ENCODE data around the gene CPNE4. TPM values are rescaled to one million over a fixed set of nuclear protein-coding genes. Genes with fewer than 3 reads are reported as not detected.

The CPNE4 gene
- total and polyA plus RNA-seq, 7 experiments from 2014 or later, result not detected

DNA sequence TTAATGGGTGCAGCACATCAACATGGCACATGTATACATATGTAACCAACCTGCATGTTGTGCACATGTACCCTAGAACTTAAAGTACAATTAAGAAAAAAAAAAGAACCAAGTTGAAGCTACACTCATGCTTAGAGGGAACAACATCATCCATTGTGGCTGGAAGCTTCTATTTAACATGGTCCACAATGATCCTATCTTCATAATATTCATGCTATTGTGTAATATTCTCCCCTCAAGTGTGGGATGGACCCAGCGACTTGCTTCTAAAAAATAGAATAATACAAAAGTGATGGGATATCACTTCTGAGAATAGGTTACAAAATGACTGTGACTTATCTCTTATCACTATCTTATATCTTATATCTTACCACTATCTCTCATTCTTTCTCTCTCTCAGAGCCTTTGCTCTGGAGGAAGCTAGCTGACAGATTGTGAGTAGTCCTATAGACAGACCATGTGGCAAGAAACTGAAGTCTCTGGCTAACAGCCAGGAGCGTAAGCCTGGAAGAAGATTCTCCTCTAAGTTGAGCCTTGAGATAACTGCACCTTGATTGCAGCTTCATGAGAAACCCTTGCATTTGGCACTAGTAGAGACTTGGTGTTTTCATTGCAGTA, 333.6 kb downstream of the CPNE4 start:
- H3K4me1 ChIP-seq (ENCODE audit: control insufficient read depth in 2 of 2, insufficient read depth in 2 of 2, low read length in 2 of 2), result no peaks in the 10 kb centered on the region
- intact Hi-C loops (cut with micrococcal nuclease), result no loop called here
- H3K27me3 ChIP-seq (ENCODE audit: control insufficient read depth in 2 of 2, insufficient read depth in 2 of 2, low read length in 2 of 2), result no peaks in the 10 kb centered on the region
- Mint-ChIP-seq H3K27ac (no peak overlapping the region), H3K4me3 (no peak overlapping the region), H3K9me3 (peaks cover 0 to 11% (median 0%) of the 10 kb centered on the region in 11 donors), H3K36me3 (no peaks in the 10 kb centered on the region), H3K27me3 (peaks cover 0 to 7% (median 5%) of the 10 kb centered on the region in 5 donors), H3K4me1 (no peaks in the 10 kb centered on the region)
- ChIA-PET CTCF (no interaction called here), POLR2A (no interaction called here)
- no peaks in the 10 kb centered on the region for H3K9me3 ChIP-seq (ENCODE audit: control insufficient read depth in 2 of 3, low read length in 3 of 3)
- H3K4me3 ChIP-seq (ENCODE audit: low read length), result no peak overlapping the region
- no peak for ATAC-seq
- no peak overlapping the region for H3K27ac ChIP-seq (ENCODE audit: low read depth, low read length)
- H3K36me3 ChIP-seq (ENCODE audit: control insufficient read depth in 2 of 3, insufficient read depth in 3 of 3, low read length in 3 of 3), result no peaks in the 10 kb centered on the region
- DNase-seq, result no peak

DNA sequence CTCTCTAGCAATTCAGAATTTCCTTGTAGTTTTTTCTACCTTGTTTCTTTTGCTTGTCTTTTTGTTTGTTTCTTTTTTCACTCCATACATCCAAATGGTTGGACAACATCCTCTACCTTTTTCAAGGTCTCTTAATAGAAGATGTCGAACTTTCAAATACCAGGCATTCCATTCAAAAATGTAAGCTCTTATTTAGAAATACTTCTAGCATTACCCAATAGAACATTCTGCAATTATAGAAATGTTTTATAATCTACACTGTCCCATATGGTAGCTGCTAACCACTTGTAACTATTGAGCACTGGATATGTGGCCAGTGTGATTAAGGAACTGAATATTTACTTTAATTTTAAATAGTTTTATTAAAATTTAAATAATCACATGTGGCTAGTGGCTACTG, 335.8 kb downstream of the CPNE4 start:
- Histone ChIP-seq H3K9me3 (ENCODE audit: control insufficient read depth in 2 of 3, low read length in 3 of 3) (no peaks in the 10 kb centered on the region), H3K27ac (ENCODE audit: low read depth, low read length) (no peak overlapping the region), H3K27me3 (ENCODE audit: control insufficient read depth in 2 of 2, insufficient read depth in 2 of 2, low read length in 2 of 2) (no peaks in the 10 kb centered on the region), H3K4me3 (ENCODE audit: low read length) (no peak overlapping the region), H3K36me3 (ENCODE audit: control insufficient read depth in 2 of 3, insufficient read depth in 3 of 3, low read length in 3 of 3) (no peaks in the 10 kb centered on the region), H3K4me1 (ENCODE audit: control insufficient read depth in 2 of 2, insufficient read depth in 2 of 2, low read length in 2 of 2) (no peaks in the 10 kb centered on the region)
- ChIA-PET CTCF (no interaction called here), POLR2A (no interaction called here)
- H3K27ac Mint-ChIP-seq, result no peak overlapping the region
- H3K4me1 Mint-ChIP-seq, result no peaks in the 10 kb centered on the region
- H3K36me3 Mint-ChIP-seq, result no peaks in the 10 kb centered on the region
- ATAC-seq (no peak), DNase-seq (no peak)
- intact Hi-C loops (cut with micrococcal nuclease), result no loop called here
- H3K4me3 Mint-ChIP-seq, result no peak overlapping the region
- H3K9me3 Mint-ChIP-seq, result peaks cover 0 to 11% (median 0%) of the 10 kb centered on the region in 11 donors
- peaks cover 2 to 15% (median 10%) of the 10 kb centered on the region in 5 donors for H3K27me3 Mint-ChIP-seq

DNA sequence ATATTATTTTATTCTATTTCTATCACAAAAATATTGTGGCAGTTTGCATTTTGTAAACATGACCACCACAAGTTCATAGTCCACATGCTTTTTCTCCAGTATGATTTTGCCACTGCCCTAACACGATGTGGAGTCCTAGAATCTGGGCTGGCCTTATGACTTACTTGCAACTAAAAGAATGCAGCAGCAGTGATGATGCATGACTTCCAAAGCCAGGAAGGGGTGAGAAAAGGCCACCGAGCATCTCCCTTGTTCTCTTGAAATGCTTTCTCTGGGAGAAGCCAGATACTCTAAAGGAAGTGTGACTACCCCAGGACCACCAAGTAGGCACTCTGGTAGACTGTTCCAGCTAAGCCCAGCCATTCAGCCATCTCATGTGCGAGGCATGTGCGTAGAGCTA, 340.4 kb downstream of the CPNE4 start:
- no peak overlapping the region for H3K27ac Mint-ChIP-seq
- intact Hi-C loops (cut with micrococcal nuclease), result no loop called here
- H3K9me3 ChIP-seq (ENCODE audit: control insufficient read depth in 2 of 3, low read length in 3 of 3), result no peaks in the 10 kb centered on the region
- H3K4me3 Mint-ChIP-seq, result no peak overlapping the region
- H3K36me3 ChIP-seq (ENCODE audit: control insufficient read depth in 2 of 3, insufficient read depth in 3 of 3, low read length in 3 of 3), result no peaks in the 10 kb centered on the region
- no peaks in the 10 kb centered on the region for H3K27me3 ChIP-seq (ENCODE audit: control insufficient read depth in 2 of 2, insufficient read depth in 2 of 2, low read length in 2 of 2)
- H3K9me3 Mint-ChIP-seq, result peaks cover 0 to 6% (median 0%) of the 10 kb centered on the region in 11 donors
- no peak for DNase-seq
- ATAC-seq, result no peak
- H3K36me3 Mint-ChIP-seq, result no peaks in the 10 kb centered on the region
- H3K4me1 Mint-ChIP-seq, result no peaks in the 10 kb centered on the region
- POLR2A ChIA-PET, result no interaction called here
- H3K4me1 ChIP-seq (ENCODE audit: control insufficient read depth in 2 of 2, insufficient read depth in 2 of 2, low read length in 2 of 2), result no peaks in the 10 kb centered on the region
- H3K27ac ChIP-seq (ENCODE audit: low read depth, low read length), result no peak overlapping the region
- peaks cover 5 to 21% (median 16%) of the 10 kb centered on the region in 5 donors for H3K27me3 Mint-ChIP-seq
- CTCF ChIA-PET, result no interaction called here
- no peak overlapping the region for H3K4me3 ChIP-seq (ENCODE audit: low read length)

DNA sequence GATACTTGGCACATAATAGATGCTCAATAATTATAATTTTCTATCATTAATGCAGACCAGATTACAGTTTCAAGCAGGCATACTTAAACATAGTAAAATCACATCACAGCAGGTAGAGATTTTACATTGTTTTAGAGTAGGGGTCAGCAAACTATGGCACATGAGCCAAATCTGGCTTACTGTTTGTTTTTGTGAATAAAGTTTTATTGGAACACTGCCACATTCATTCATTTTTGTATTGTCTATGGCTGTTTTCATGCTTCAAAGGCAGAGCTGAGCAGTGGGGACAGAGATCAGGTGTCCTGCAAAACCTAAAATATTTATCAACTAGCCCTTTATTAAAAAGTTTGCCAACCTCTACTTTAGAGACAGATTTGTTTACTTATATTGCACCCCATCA, 342.5 kb downstream of the CPNE4 start:
- no peaks in the 10 kb centered on the region for H3K4me1 ChIP-seq (ENCODE audit: control insufficient read depth in 2 of 2, insufficient read depth in 2 of 2, low read length in 2 of 2)

DNA sequence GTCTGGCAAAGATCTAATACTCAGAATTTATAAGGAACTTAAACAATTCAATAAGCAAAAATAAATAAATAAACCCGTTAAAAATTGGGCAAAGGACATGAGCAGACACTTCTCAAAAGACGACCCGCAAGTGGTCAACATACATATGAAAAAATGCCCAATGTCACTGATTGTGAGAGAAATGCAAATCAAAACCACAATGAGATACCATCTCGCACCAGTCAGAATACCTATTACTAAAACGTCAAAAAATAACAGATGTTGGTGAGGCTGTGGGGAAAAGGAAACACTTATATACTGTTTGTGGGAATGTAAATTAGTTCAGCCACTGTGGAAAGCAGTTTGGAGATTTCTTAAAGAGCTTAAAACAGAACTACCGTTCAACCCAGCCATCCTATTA, 344.0 kb downstream of the CPNE4 start:
- intact Hi-C loops (cut with micrococcal nuclease), result no loop called here
- Mint-ChIP-seq H3K27ac (no peak overlapping the region), H3K27me3 (peaks cover 2 to 39% (median 32%) of the 10 kb centered on the region in 5 donors), H3K9me3 (peaks cover 0 to 6% (median 0%) of the 10 kb centered on the region in 11 donors), H3K4me1 (no peaks in the 10 kb centered on the region), H3K4me3 (no peak overlapping the region), H3K36me3 (peaks cover 0 to 4% (median 0%) of the 10 kb centered on the region in 5 donors)
- no peak overlapping the region for H3K27ac ChIP-seq (ENCODE audit: low read depth, low read length)
- H3K4me3 ChIP-seq (ENCODE audit: low read length), result no peak overlapping the region
- ATAC-seq (no peak), DNase-seq (no peak)
- H3K27me3 ChIP-seq (ENCODE audit: control insufficient read depth in 2 of 2, insufficient read depth in 2 of 2, low read length in 2 of 2), result no peaks in the 10 kb centered on the region
- ChIA-PET CTCF (no interaction called here), POLR2A (no interaction called here)
- no peaks in the 10 kb centered on the region for H3K36me3 ChIP-seq (ENCODE audit: control insufficient read depth in 2 of 3, insufficient read depth in 3 of 3, low read length in 3 of 3)
- H3K9me3 ChIP-seq (ENCODE audit: control insufficient read depth in 2 of 3, low read length in 3 of 3), result no peaks in the 10 kb centered on the region
- no peaks in the 10 kb centered on the region for H3K4me1 ChIP-seq (ENCODE audit: control insufficient read depth in 2 of 2, insufficient read depth in 2 of 2, low read length in 2 of 2)

More for the DNA sequence above, 342.5 kb downstream of the CPNE4 start:
- H3K9me3 Mint-ChIP-seq, result peaks cover 0 to 6% (median 0%) of the 10 kb centered on the region in 11 donors
- H3K27ac ChIP-seq (ENCODE audit: low read depth, low read length), result no peak overlapping the region
- no peak overlapping the region for H3K4me3 ChIP-seq (ENCODE audit: low read length)
- no peak for DNase-seq
- H3K9me3 ChIP-seq (ENCODE audit: control insufficient read depth in 2 of 3, low read length in 3 of 3), result no peaks in the 10 kb centered on the region
- H3K4me1 Mint-ChIP-seq, result no peaks in the 10 kb centered on the region
- no peaks in the 10 kb centered on the region for H3K27me3 ChIP-seq (ENCODE audit: control insufficient read depth in 2 of 2, insufficient read depth in 2 of 2, low read length in 2 of 2)
- H3K4me3 Mint-ChIP-seq, result no peak overlapping the region
- H3K36me3 Mint-ChIP-seq, result no peaks in the 10 kb centered on the region
- H3K27me3 Mint-ChIP-seq, result peaks cover 5 to 35% (median 24%) of the 10 kb centered on the region in 5 donors
- no peak for ATAC-seq
- CTCF ChIA-PET, result interaction anchor here (0.7 kb wide), 1 partner anchor 60 kb away, joined by 3 read pairs; no protein-coding TSS in a partner anchor
- POLR2A ChIA-PET, result no interaction called here
- H3K27ac Mint-ChIP-seq, result no peak overlapping the region
- intact Hi-C loops (cut with micrococcal nuclease), result no loop called here
- no peaks in the 10 kb centered on the region for H3K36me3 ChIP-seq (ENCODE audit: control insufficient read depth in 2 of 3, insufficient read depth in 3 of 3, low read length in 3 of 3)

DNA sequence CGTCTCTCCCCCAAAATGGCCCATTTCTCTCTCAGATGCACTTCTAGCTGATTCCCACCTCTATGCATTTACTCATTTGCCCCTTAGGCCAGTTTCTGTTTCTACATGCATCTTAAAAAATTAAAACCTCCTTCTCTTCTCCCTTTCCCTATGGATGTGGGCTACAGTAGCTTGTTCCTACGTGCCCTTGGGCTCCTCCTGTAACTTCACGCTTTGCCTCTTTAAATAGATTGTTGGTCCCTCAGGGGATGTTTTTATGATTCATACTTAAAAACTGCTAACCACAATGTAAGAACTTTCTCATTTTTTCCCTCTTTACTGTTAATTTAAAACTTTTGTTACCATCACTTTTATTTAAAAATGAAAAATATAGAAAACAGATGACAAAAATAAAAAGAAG, 346.4 kb downstream of the CPNE4 start:
- Histone ChIP-seq H3K36me3 (ENCODE audit: control insufficient read depth in 2 of 3, insufficient read depth in 3 of 3, low read length in 3 of 3) (no peaks in the 10 kb centered on the region), H3K27me3 (ENCODE audit: control insufficient read depth in 2 of 2, insufficient read depth in 2 of 2, low read length in 2 of 2) (no peaks in the 10 kb centered on the region), H3K4me3 (ENCODE audit: low read length) (no peak overlapping the region), H3K4me1 (ENCODE audit: control insufficient read depth in 2 of 2, insufficient read depth in 2 of 2, low read length in 2 of 2) (no peaks in the 10 kb centered on the region), H3K9me3 (ENCODE audit: control insufficient read depth in 2 of 3, low read length in 3 of 3) (no peaks in the 10 kb centered on the region), H3K27ac (ENCODE audit: low read depth, low read length) (no peak overlapping the region)
- POLR2A ChIA-PET, result no interaction called here
- H3K36me3 Mint-ChIP-seq, result peaks cover 0 to 4% (median 0%) of the 10 kb centered on the region in 5 donors
- DNase-seq (no peak), ATAC-seq (no peak)
- H3K9me3 Mint-ChIP-seq, result peaks cover 0 to 11% (median 0%) of the 10 kb centered on the region in 11 donors
- H3K27ac Mint-ChIP-seq, result no peak overlapping the region
- H3K4me3 Mint-ChIP-seq, result no peak overlapping the region
- CTCF ChIA-PET, result no interaction called here
- no peaks in the 10 kb centered on the region for H3K4me1 Mint-ChIP-seq
- H3K27me3 Mint-ChIP-seq, result peaks cover 2 to 43% (median 27%) of the 10 kb centered on the region in 5 donors
- intact Hi-C loops (cut with micrococcal nuclease), result no loop called here

DNA sequence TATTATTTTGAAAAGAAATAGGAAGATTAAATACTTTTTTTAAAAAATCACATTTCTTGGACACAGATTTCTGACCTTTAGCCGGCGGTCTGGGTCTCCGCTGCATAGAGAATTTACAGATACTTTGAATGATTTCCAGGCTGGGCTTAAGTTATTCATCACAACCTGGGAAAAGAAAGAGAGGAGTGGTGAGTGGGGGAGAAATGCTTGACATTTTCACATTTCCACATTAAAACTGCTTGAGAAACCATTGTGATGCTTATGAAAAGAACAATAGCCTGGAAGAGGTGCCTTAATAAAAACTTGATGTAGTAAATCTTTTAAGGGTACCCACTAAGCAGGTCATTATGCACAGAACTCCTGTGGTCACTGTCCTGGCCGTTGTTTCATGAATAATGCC, 365.2 kb downstream of the CPNE4 start:
- DNase-seq, result no peak
- no peak overlapping the region for H3K4me3 Mint-ChIP-seq
- ATAC-seq, result no peak
- H3K27ac ChIP-seq (ENCODE audit: low read depth, low read length), result no peak overlapping the region
- no peaks in the 10 kb centered on the region for H3K36me3 Mint-ChIP-seq
- no peak overlapping the region for H3K4me3 ChIP-seq (ENCODE audit: low read length)
- no peaks in the 10 kb centered on the region for H3K36me3 ChIP-seq (ENCODE audit: control insufficient read depth in 2 of 3, insufficient read depth in 3 of 3, low read length in 3 of 3)
- CTCF ChIA-PET, result no interaction called here
- H3K9me3 ChIP-seq (ENCODE audit: control insufficient read depth in 2 of 3, low read length in 3 of 3), result no peaks in the 10 kb centered on the region
- POLR2A ChIA-PET, result no interaction called here
- intact Hi-C loops (cut with micrococcal nuclease), result no loop called here
- H3K27ac Mint-ChIP-seq, result no peak overlapping the region
- H3K9me3 Mint-ChIP-seq, result peaks cover 0 to 5% (median 0%) of the 10 kb centered on the region in 11 donors
- H3K27me3 ChIP-seq (ENCODE audit: control insufficient read depth in 2 of 2, insufficient read depth in 2 of 2, low read length in 2 of 2), result no peaks in the 10 kb centered on the region
- no peaks in the 10 kb centered on the region for H3K4me1 ChIP-seq (ENCODE audit: control insufficient read depth in 2 of 2, insufficient read depth in 2 of 2, low read length in 2 of 2)
- H3K4me1 Mint-ChIP-seq, result no peaks in the 10 kb centered on the region
- H3K27me3 Mint-ChIP-seq, result peaks cover 2 to 15% (median 5%) of the 10 kb centered on the region in 5 donors
